Activated B cell treated with CpG ODN at 0.5 μM for 24 hours (primary cell): Measurements from ENCODE around the gene GALNT10. TPM values are rescaled to one million over a fixed set of nuclear protein-coding genes. Genes with fewer than 3 reads are reported as not detected.

Source experiments
- ATAC-seq: fragments of 200-7000 bp; cut with Tn5 transposase; one replicate; pipeline ENCODE4 v1.10.0; 2021; ENCODE audit warnings: low read depth, mild to moderate bottlenecking, moderate library complexity
- CTCF ChIA-PET: fragments of 350-600 bp; sonication (Branson Sonifier 250); formaldehyde crosslinking; loops from one replicate; lab custom pipeline; 2021; ENCODE audit warnings: antibody characterized with exemption; lab: Charles Lee
- POLR2A ChIA-PET: fragments of 350-600 bp; sonication (Branson Sonifier 250); formaldehyde crosslinking; loops from one replicate; lab custom pipeline; 2021; ENCODE audit warnings: antibody characterized with exemption; lab: Charles Lee
- DNase-seq: peaks from one replicate; pipeline ENCODE4 v3.0.0; 2022
- H3K27ac Mint-ChIP-seq: one replicate; pipeline ENCODE4 v1.8.0; 2020; ENCODE audit warnings: mixed read lengths
- H3K27me3 Mint-ChIP-seq: one replicate; pipeline ENCODE4 v1.8.0; 2021; ENCODE audit warnings: mixed read lengths
- H3K36me3 Mint-ChIP-seq: one replicate; pipeline ENCODE4 v1.8.0; 2021; ENCODE audit warnings: low read depth, mixed read lengths
- H3K4me1 Mint-ChIP-seq: one replicate; pipeline ENCODE4 v1.8.0; 2021; ENCODE audit warnings: mixed read lengths
- H3K4me3 Mint-ChIP-seq: one replicate; pipeline ENCODE4 v1.8.0; 2020; ENCODE audit warnings: mild to moderate bottlenecking, mixed read lengths
- H3K9me3 Mint-ChIP-seq: one replicate; pipeline ENCODE4 v1.8.0; 2020; ENCODE audit warnings: mixed read lengths
- intact Hi-C: fragments of 100-400 bp; cut with micrococcal nuclease; formaldehyde crosslinking; loops from one replicate; pipeline ENCODE4 v1.15.1; 2024
- total RNA-seq: library from RNA; stranded (reverse); gene quantifications from 2 replicates; pipeline ENCODE4 v1.2.3, GENCODE V29; 2022
- TF ChIP-seq, protein P1 (sequence below): fragments of 200-600 bp; IDR thresholded peaks from one replicate; pipeline ENCODE4 v1.8.0; 2022; ENCODE audit warnings: antibody characterized with exemption, mild to moderate bottlenecking

The GALNT10 gene
- total RNA-seq, 1 donor from 2014 or later: 41.5 TPM

DNA sequence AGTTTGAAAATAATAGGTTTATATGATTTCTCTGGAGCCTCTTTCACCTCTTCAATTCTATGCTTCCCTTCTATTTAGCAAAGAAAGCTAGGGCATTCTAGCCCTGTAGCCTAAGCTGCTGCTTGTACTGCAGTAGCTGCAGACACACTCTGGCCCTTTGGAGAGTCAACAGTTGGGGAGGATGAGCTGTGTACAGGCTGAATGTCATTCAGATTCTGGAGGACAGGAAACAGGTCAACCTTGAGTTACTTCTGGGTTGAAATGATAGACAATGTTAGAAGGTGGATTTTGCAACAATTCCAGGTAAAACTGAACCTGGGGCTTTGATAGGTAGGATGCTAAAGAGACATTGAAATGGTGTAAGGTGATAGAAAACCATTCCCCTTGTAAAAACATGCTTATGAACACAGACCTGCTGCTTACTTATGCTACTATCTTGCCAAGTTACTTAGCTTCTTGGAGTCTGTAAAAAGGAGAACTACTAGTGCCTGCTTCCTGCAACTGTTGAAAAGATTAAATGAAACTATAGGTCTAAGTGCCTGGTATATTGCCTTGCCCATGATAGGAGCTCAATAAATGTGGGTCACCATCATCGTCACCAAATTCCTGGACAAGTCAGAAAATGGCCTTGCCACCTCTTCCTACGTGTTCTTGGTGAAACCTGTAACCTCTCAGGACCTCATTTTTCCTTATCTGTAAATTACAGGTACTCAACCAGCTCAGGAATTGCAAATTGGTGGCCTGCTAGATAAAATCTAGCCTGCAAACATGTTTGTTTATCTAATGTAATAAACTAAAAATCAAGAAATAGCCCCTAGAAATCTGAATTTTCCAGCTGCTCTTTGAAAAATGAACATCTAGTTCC, 83.7 kb downstream of the GALNT10 start:
- POLR2A ChIA-PET: interaction anchor here (0.9 to 1.7 kb wide), 3 partner anchors 10 to 84 kb away, joined by 3 to 8 read pairs (median 5); partner anchors contain the start of gene GALNT10
- DNase-seq (no peak), ATAC-seq (no peak)
- no peak overlapping the region for H3K4me3 Mint-ChIP-seq
- H3K27ac Mint-ChIP-seq: peak overlapping the region; percentile 81
- no peaks in the 10 kb centered on the region for H3K9me3 Mint-ChIP-seq
- TF ChIP-seq, protein P1, sequence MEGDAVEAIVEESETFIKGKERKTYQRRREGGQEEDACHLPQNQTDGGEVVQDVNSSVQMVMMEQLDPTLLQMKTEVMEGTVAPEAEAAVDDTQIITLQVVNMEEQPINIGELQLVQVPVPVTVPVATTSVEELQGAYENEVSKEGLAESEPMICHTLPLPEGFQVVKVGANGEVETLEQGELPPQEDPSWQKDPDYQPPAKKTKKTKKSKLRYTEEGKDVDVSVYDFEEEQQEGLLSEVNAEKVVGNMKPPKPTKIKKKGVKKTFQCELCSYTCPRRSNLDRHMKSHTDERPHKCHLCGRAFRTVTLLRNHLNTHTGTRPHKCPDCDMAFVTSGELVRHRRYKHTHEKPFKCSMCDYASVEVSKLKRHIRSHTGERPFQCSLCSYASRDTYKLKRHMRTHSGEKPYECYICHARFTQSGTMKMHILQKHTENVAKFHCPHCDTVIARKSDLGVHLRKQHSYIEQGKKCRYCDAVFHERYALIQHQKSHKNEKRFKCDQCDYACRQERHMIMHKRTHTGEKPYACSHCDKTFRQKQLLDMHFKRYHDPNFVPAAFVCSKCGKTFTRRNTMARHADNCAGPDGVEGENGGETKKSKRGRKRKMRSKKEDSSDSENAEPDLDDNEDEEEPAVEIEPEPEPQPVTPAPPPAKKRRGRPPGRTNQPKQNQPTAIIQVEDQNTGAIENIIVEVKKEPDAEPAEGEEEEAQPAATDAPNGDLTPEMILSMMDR: no peak
- CTCF ChIA-PET: interaction anchor here (1.3 kb wide), 1 partner anchor 12 kb away, joined by 3 read pairs; no protein-coding TSS in a partner anchor
- intact Hi-C loops: no loop called here
- peaks cover 2% of the 10 kb centered on the region for H3K36me3 Mint-ChIP-seq
- H3K4me1 Mint-ChIP-seq: peaks cover 42% of the 10 kb centered on the region
- H3K27me3 Mint-ChIP-seq: no peaks in the 10 kb centered on the region

DNA sequence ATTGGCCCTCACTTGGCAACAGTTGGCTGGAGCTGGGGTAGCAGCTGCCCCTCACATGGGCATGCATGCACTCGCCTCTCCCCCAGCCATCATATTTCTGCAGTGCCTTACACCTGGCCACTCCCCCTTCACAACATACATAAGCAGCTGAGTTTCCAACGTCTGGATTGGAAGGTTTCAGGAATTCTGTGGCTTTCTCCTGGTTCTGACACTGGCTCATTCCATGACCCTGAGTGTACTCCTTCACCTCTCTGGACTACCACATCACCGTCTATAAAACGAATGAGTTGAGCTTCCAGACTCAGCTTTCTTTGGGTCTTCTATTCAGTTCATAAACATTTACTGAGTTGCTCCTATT, 84.3 kb downstream of the GALNT10 start:
- ATAC-seq (no peak), DNase-seq (no peak)
- no peak overlapping the region for H3K4me3 Mint-ChIP-seq
- TF ChIP-seq, protein P1: no peak
- POLR2A ChIA-PET: interaction anchor here (0.9 to 1.7 kb wide), 3 partner anchors 10 to 84 kb away, joined by 3 to 8 read pairs (median 5); partner anchors contain the start of gene GALNT10
- H3K9me3 Mint-ChIP-seq: no peaks in the 10 kb centered on the region
- no peak overlapping the region for H3K27ac Mint-ChIP-seq
- intact Hi-C loops: no loop called here
- H3K4me1 Mint-ChIP-seq: peaks cover 42% of the 10 kb centered on the region
- CTCF ChIA-PET: no interaction called here
- peaks cover 2% of the 10 kb centered on the region for H3K36me3 Mint-ChIP-seq
- no peaks in the 10 kb centered on the region for H3K27me3 Mint-ChIP-seq

DNA sequence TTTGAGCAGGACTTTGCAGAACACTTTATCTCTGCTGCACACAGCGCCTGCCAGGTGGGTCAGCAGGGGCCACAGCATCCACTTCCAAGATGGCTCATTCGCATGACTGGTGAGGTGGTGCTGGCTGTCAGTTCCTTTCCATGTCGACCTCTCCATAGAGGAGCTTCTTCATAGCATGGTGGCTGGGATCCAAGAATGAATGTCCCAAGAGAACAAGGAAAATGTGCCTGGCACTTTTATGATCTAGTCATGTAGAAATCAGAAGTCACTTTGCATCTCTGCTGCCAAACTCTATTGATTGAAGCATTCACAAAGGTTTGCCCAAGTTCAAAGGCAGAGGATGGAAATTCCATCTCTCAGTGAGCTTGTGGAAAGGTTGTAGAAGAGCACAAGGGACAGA, 85.0 kb downstream of the GALNT10 start:
- POLR2A ChIA-PET: no interaction called here
- Mint-ChIP-seq H3K4me1 (peaks cover 42% of the 10 kb centered on the region), H3K9me3 (no peaks in the 10 kb centered on the region), H3K4me3 (no peak overlapping the region), H3K27me3 (no peaks in the 10 kb centered on the region), H3K36me3 (peaks cover 2% of the 10 kb centered on the region), H3K27ac (no peak overlapping the region)
- no peak for DNase-seq
- TF ChIP-seq, protein P1: no peak
- no peak for ATAC-seq
- intact Hi-C loops: no loop called here
- CTCF ChIA-PET: no interaction called here

DNA sequence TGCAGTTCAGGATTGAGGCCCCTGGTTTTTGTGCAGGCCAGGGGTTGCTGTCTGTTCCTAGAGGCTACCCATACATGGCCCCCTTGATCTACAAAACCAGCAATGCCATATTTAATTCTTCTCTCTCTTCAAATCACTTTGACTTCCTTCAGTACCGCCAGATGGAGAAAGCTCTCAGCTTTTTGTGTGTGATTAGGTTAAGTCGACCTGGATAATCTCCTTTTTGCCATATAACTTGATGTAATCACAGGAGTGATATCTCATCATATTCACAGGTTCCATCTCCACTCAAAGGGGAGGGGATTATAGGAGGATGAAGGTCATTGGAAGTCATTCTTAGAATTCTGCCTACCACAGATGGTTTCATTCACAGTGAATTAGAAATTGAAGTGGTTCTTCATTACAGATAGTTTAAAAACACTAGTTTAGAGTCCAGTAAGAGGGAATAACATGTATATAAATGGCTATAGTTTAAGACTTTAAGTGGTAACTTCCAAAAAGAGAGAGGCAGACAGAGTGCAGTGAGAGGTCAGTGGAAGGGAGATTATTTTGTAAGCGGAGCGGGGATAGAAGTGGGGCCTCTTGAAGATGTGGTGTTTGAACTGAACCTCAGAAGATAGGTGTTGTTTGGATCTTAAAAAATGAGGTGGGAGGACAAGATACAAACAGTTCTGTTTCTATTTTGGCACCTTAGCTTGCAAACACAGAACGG, 85.9 kb downstream of the GALNT10 start:
- no peak for ATAC-seq
- Mint-ChIP-seq H3K4me1 (peaks cover 41% of the 10 kb centered on the region), H3K36me3 (peaks cover 2% of the 10 kb centered on the region), H3K9me3 (no peaks in the 10 kb centered on the region), H3K27ac (no peak overlapping the region), H3K27me3 (no peaks in the 10 kb centered on the region), H3K4me3 (no peak overlapping the region)
- DNase-seq: no peak
- POLR2A ChIA-PET: no interaction called here
- intact Hi-C loops: no loop called here
- TF ChIP-seq, protein P1: no peak
- CTCF ChIA-PET: no interaction called here

DNA sequence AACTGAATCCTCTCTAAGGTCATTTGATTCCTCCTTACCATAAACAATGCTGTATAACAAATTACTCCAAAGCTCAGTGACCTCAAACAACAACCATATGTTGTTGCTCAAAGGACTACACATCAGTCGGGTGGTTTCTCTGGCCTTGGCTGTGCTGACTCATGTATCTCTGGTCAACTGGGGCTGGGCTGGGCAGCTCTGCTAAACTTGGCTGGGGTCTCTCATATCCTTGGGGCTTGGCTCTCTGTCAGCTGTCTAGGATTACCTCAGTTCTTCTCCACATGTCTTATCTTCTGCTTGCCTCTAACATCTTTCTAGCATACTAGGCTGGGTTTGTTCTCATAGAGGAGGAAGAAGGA, 86.4 kb downstream of the GALNT10 start:
- no peak overlapping the region for H3K27ac Mint-ChIP-seq
- ChIA-PET CTCF (no interaction called here), POLR2A (no interaction called here)
- H3K36me3 Mint-ChIP-seq: peaks cover 2% of the 10 kb centered on the region
- intact Hi-C loops: no loop called here
- H3K4me1 Mint-ChIP-seq: peaks cover 36% of the 10 kb centered on the region
- H3K27me3 Mint-ChIP-seq: no peaks in the 10 kb centered on the region
- TF ChIP-seq, protein P1: no peak
- H3K4me3 Mint-ChIP-seq: no peak overlapping the region
- no peak for DNase-seq
- no peaks in the 10 kb centered on the region for H3K9me3 Mint-ChIP-seq
- ATAC-seq: no peak
